GM18951 (cell line): ENCODE results near the gene NOTO.

Experiments used
- POLR2A ChIP-seq: IDR thresholded peaks from 4 replicates; pipeline ENCODE4 v1.6.1; 2011; ENCODE audit warnings: mild to moderate bottlenecking; ENCODE audit not compliant: insufficient read length, insufficient read depth; ENCODE audit errors: extremely low read depth
- in situ Hi-C: fragments of 300-500 bp; cut with MboI; formaldehyde crosslinking; loops from one replicate; pipeline ENCODE4 v1.12.0; 2022; ENCODE audit warnings: low sequenced_read_pairs, mixed read lengths, inconsistent platforms; ENCODE audit not compliant: unreplicated experiment

Gene NOTO

GRCh38 chr2:73250872-73251846 is 48.8 kb downstream of the NOTO start:
- no peak for TF ChIP-seq POLR2A
- in situ Hi-C loops, result no loop called here

- in situ Hi-C loops, result no loop called here
- TF ChIP-seq POLR2A, result no peak
Measured at GRCh38 chr2:73252238-73253027, 50.1 kb downstream of the NOTO start.

GRCh38 chr2:73253400-73253799 is 51.0 kb downstream of the NOTO start:
- in situ Hi-C loops, result no loop called here
- TF ChIP-seq POLR2A, result no peak

DNA sequence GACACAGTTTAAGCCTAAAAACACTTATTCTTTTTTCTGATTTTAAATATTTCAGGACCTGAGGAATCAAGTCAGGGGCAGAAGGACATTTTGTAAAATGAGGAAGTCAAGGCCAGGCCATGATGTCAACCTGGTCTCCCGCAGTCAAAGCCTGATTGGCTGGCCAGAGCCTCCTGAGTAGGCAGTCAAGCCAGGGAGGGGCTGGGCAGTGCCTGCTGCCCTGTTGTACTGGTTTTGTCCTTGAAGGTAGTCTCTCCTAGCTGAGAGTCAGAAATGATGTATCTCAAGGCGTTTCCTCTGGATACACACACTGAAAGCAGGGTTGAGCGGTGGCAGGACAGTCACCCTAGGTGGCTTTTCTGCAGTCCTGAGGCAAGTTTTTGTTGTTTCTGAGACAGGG is 51.5 kb downstream of the NOTO start:
- in situ Hi-C loops, result no loop called here
- TF ChIP-seq POLR2A, result no peak

DNA sequence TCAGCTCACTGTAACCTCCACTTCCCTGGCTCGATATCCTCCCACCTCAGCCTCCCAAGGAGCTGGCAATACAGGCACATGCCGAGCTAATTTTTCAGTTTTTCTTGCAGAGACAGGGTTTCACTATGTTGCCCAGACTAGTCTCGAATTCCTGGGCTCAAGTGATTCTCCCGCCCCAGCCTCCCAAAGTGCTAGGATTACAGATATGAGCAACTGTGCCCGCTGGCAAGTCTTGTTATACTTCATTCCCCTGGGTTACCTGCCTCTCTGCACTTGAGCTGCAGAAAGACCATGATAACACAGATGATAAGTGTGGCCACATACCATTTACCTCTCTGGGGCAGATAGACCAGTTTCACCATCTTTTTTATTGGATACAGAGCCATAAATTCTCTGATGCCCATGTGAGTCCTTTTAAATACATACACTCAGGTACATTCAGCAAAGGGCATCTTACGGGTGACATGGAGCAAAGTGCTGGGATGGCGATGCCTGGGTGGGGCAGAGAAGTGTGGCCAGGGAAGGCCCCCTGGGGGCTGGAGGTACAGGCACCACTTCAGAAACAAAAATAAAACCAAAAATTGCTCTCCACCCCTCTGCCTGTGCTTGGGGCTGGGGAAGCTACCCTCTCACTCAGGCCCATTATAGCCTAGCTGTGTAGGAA is 52.1 kb downstream of the NOTO start:
- no peak for TF ChIP-seq POLR2A
- in situ Hi-C loops, result no loop called here

DNA sequence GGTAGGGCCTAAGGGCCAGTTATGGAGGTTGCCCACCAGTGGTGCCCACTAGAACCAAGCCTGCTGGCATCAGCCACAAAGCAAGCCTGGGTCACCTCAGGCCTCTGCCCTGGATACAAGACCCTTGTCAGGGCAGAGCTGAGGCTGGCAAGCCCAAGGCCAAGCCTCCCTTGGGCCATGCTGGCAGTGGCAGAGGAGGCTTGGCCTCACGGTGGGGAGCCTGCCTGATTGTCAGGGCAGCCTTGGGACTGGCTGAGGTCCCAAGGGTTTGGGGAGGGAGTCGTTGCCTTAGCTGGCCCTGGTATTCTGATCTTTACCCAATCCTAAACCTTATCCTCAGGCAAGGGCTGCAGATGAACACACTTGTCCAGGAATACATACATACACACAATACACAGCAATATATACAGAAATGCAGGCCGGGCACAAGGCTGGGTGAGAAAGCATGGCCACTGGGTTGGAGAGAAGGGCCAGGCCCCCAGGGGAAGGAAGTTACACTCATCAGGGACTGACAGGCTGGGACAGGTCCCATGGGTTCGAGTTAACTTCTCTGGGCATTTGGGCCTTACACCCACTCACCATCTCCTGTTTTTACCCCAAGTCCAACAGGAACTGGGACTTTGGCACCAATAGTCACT is 52.8 kb downstream of the NOTO start:
- peak; percentile 37 for TF ChIP-seq POLR2A
- in situ Hi-C loops, result no loop called here

GRCh38 chr2:73255907-73256617 is 53.7 kb downstream of the NOTO start:
- in situ Hi-C loops, result no loop called here
- no peak for TF ChIP-seq POLR2A

GRCh38 chr2:73256618-73256922 is 54.2 kb downstream of the NOTO start:
- in situ Hi-C loops, result no loop called here
- TF ChIP-seq POLR2A, result no peak

GRCh38 chr2:73257021-73257420 is 54.6 kb downstream of the NOTO start:
- no peak for TF ChIP-seq POLR2A
- in situ Hi-C loops, result no loop called here

GRCh38 chr2:73257425-73258125 is 55.2 kb downstream of the NOTO start:
- in situ Hi-C loops, result no loop called here
- TF ChIP-seq POLR2A, result no peak

DNA sequence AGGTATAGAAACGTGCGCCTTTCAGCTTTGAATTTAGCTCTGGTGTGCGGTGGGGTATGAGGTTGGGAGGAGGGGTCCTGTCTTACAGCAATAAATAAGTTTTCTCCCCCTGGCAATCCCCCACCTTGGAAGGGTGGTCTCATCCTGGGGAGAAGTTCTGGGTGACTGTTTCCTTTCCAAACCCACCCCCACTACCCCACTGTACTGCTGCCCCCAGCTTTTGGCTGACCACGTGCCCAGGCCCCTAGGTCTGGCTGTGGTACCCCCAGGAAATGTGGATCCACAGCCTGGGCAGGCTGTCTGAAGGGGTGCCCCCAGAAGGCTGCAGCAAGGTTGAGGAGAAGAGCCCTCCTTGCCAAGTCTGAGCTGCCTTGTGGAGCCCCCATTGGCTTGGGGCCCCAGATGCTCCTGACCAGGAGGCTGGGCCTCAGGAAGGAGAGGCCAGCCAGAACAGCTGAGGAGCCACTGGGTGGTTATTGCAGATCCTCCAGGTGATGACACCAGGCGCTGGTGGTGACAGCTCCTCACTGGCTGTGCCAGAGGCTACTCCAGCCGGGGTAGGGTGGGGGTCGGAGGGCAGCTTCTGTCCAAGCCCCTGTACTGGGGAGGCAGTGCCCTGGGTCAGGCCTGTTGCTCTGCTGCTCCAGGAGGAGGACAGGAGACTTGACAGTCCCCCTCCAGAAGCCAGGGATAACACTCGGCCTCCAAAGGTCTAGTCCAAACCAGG is 56.0 kb downstream of the NOTO start:
- no peak for TF ChIP-seq POLR2A
- in situ Hi-C loops, result no loop called here

GRCh38 chr2:73258913-73259215 is 56.5 kb downstream of the NOTO start:
- TF ChIP-seq POLR2A, result no peak

DNA sequence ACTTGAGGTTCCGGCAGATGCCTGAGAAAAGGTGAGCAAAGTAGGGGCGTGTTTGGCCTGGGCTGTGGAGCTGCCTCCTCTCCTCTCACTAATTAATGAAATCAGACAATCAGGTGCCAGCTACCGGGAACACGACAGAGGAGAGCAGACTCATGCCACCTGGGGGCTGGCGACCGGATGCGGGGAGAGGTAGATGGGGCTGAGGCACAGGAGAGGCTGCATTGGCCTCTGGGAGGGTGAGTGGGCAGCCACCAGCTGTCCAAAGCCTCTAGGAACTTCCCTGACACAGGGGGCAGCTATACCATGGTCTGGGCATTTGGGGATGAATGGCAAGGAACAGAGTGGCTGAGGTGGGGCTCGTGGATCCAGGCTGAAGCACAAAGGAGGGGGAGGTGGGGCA is 56.9 kb downstream of the NOTO start:
- no peak for TF ChIP-seq POLR2A
- in situ Hi-C loops, result no loop called here

More at GRCh38 chr2:73258913-73259215, 56.5 kb downstream of the NOTO start:
- in situ Hi-C loops, result no loop called here
